GM18907 (cell line): Measurements from ENCODE around the gene KPNA2.
A peak's percentile ranks its signal among the peaks of the same experiment; 100 is the strongest.
"Not testable (repeated sequence)": the region's sequence is repeated elsewhere in the genome, so short reads cannot be mapped to it uniquely, and the experiment has no call there.

Experiments used
- ATAC-seq: cut with Tn5 transposase; IDR thresholded peaks from one replicate; pipeline ENCODE4 v1.9.1; 2021; ENCODE audit warnings: mild to moderate bottlenecking, moderate library complexity; ENCODE audit not compliant: unreplicated experiment

The KPNA2 gene

DNA sequence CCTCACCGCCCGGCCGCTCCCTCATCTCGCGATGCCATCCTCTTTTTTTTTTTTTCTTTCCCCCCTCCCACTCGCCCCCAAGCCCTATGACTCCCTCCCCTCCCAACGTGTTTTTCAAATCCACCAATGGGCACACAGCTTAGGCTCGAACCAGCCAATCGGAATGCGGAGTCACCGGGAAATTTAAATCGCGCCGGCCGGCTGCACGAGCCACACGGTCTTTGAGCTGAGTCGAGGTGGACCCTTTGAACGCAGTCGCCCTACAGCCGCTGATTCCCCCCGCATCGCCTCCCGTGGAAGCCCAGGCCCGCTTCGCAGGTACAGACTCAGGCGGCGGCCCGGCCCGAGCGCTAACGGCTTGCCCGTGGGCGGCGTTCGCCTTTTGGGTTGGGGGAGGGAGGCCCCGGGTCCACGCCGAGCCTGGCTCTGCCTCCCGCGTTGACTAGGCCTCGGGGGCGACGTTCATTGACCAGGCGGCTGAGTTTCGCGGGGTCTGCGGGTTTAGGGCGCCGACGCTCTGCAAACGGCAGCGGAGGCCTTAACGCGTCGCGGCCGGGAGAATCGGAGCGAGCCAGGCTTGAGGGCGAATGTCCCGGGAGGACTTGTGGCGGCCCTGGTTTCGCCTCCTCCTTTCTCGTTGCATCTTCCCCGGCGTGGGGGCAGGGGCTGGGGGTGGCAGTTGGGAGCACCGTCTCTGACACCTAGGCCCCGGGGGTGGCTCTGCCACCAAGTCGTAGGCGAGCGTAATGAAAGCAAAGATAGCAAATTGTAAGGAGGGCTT lies at the start of gene KPNA2:
TSS of gene KPNA2 (plus strand) at position 213 of the 781 bp plus-strand sequence. CDS start 1,398 bp downstream, outside the sequence.
- ATAC-seq: peak; percentile 92

DNA sequence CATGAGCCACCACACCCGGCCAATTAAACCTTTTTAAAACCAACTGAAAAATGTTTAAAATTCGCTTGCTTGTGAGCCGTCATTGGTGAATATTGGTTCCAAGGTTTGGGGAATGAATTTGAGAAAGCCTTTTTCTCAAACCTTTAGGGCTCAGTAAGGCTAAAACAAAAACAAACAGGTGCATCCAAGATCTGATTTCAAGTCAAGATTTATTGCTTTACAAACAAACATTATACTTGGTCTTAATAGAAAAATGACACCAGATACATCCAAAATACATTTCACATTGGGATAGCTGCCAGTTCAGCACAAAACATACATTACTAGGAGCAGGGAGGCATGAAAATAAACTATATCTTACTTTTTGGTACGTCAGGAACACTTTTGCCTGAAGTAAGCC lies 44.6 kb upstream of the KPNA2 start:
- no peak for ATAC-seq

DNA sequence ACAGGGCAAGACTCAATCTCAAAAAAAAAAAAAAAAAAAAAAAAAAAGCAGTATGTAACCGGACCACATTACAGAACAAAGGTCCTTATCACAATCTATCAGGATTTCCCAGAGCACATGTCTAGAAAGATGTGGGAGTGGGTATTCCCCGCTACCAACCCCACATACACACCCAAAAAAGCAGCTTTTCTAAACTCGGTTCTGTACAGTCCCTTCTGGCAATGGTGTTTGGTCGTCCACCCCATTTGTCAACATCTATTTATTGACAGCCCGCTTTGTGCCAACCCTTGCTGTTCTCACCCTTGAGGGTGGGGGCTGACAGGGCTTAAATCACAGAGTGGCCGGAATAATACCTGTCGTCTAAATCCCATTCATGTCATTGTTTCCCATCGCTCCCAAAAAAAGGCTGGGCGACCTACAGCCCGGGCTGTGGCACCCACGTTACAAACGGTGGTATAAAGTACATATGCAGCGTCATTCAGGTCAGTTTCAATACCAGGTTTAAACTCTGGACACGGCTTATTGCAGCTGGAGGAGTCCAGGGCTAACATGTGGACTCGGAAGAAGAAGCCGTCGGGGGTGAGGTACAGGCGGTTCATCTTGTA lies 42.9 kb upstream of the KPNA2 start:
- peak; percentile 6 for ATAC-seq

DNA sequence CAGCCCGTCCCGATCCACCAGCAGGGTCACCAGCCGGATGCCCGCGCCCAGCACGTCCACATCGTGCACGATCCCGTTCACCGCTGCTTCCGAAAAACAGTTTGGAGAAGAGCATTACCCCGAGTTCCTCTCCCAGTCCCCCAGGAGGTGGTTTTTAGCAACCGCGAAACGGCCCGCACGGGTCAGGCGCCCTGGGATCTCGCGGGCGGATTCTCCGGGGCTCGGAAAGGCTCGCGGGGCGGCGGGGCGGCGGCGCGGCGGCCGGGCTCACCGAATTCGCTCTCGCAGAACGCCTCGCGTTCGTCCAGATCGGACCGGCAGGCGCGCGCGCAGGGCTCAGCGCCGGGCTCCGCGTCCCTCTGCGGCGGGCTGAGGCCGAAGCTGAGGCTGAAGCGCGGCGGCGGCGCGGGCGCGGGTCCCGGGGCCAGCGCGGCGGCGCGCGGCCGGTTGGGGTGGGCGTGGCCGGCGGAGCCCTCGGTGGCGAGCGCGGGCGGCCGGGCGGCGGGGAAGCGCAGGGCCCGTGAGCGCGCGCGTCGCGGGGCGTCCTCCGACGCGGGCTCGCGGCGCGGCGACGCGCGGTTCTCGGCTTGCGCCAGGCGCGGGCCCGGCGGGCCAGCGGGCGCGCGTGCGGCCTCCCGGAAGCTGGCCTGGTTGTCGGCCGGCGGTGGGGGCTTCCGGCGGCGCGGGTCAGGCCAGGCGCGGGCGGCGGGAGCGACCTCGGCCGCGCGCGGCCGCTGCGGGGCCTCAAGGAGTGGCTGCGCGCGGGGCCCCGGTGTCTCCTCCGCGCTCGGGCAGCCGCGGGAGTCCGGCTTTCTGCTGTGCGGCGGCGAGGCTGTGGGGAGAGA lies 42.2 kb upstream of the KPNA2 start:
- ATAC-seq: peak; percentile 79

DNA sequence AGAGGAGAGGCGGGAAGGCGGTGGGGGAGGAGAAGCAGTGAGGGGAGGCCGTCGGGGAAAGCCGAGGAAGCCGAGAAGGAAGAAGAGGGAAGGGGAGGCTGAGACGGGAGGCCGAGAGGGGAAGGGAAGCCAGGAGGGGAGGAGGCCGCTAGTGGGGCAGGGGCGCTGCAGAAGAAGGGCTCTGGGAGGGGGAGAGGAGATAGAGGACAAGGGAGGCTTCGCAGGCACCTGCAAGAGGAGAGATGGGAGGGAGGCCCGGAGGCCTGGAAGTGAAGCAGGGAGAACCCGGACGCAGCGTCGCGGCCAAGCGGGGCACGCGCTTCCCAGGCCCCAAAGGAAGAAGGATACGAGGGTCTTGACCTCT lies 41.6 kb upstream of the KPNA2 start:
- ATAC-seq: no peak

- no peak for ATAC-seq
Observed at GRCh38 chr17:67994817-67995569, 40.5 kb upstream of the KPNA2 start.

DNA sequence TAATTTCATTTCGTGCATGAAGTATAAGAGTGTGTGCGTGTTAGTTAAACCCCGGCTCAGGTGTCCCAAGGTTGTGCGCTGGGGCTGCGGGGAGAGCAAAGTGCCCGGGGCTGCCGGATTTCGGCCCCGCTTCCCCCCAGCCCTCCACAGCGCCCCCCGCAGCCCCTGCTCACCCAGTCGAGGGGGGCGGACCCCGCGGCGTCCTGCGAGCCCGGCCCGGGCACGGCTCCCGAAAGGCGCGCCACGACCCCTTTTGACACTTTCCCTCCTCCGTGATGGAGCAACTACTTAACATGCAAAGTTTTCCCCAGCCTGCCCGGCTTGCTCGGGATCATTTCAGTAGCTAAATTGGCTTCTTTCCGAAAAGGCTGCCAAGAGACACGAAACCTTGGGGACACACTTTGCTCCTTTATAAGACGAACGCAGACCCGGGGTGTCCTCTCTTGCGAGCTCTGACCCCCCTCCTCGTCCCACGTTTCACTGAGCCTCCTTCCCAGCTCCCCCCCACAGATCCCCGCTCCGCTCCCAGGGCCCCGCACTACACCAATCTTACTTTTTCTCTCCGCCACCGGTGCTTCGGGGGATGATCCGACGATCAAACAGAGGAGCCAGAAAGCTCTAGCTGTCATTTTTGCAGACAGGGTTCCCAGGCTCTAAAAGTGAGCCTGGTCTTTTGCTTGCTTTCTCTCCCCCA lies 39.8 kb upstream of the KPNA2 start:
- ATAC-seq: no peak

DNA sequence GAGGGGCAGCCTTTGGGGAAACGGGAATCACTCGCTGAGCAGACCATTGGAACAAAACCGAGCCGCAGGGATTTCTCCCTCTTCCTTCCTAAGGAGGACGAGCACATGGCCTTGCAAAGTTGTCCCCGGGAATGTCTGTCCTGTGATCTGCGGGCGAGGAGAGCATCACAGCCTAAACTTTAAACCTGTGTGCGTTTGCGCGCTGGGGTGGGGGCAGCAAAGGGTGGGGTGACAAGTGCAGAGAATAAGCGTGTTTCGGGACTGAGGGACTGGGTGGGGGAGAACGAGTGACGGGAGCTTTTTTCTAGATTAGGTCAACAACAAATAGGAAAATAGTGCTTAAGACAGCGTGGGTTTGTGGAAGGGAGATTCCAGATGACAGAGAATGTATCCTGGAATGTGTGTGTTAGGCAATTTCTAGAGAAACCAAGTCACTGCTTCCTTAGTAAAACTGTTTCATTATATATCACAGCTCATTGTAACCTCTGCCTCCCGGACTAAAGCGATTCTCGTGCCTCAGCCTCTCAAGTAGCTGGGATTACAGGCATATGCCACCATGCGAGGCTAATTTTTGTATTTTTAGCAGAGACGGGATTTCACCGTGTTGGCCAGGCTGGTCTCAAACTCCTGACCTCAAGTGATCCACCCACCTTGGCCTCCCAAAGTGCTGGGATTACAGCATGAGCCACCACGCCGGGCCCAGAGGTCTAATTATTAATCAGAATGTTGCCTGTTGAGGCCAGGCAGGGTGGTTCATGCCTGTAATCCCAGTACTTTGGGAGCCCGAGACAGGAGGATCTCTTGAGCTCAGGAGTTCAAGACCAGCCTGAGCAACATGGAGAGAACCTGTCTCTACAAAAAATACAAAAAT lies 39.0 kb upstream of the KPNA2 start, which contains the start of gene C17orf58:
TSS of gene C17orf58 (minus strand) at position 169 of the 871 bp plus-strand sequence. CDS start 271 bp downstream, outside the sequence.
- ATAC-seq: not testable (repeated sequence)

DNA sequence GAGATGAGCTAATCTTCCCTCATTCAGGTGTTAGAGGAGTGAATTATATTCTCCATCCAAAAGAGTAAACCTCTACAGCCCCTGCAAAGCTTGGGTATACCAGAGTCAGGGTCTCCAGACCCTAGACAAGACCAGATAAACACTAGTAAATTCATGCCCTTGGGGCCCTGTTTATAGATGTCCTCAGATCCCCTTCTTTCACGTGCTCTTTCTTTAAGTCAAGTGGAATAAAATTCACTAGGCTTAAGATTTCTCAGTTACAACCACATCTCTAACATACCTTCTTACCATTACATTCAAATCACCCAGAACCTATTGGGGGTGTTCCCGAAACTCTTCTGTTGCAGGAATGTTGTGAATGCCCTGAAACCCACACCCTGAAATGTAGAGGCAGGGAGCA lies 37.1 kb upstream of the KPNA2 start:
- no peak for ATAC-seq

- no peak for ATAC-seq
Observed at GRCh38 chr17:67999291-67999911, 36.1 kb upstream of the KPNA2 start.

- ATAC-seq: no peak
Observed at GRCh38 chr17:68004201-68004600, 31.3 kb upstream of the KPNA2 start.

GRCh38 chr17:68006797-68007196 lies 28.7 kb upstream of the KPNA2 start:
- ATAC-seq: no peak

DNA sequence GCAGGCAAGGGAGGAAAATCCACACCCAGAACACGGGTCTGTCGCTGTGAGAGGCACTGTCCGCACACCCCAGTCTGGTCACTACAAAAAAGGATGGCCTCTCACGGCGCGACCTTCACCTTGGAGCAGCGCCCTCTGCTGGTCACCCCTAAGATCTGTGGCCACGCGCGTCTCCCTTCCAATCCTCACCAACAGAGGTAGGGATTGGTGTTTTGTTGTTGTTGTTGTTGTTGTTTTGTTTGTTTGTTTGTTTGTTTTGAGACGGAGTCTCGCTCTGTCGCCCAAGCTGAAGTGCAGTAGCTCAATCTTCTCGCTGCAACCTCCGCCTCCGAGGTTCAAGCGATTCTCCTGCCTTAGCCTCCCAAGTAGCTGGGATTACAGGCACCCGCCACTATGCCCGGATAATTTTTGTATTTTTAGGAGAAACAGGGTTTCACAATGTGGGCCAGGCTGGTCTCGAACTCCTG lies 24.3 kb upstream of the KPNA2 start:
- no peak for ATAC-seq

DNA sequence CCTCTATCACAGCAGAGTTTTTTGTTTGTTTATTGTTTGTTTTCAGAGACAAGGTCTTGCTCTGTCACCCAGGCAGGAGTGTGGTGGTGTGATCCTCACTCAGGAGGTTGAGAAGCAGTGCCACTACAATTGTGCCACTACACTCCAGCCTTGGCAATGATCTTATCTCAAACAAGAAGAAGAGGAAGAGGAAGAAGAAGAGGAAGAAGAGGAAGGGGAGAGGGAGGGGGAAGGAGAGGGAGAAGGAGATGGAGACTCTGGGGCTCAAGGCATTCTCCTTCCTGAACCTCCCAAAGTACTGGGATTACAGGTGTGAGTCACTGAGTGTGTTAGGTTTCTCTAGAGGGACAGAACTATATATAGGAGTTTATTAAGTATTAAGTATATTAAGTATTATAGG lies 22.1 kb upstream of the KPNA2 start:
- ATAC-seq: no peak

DNA sequence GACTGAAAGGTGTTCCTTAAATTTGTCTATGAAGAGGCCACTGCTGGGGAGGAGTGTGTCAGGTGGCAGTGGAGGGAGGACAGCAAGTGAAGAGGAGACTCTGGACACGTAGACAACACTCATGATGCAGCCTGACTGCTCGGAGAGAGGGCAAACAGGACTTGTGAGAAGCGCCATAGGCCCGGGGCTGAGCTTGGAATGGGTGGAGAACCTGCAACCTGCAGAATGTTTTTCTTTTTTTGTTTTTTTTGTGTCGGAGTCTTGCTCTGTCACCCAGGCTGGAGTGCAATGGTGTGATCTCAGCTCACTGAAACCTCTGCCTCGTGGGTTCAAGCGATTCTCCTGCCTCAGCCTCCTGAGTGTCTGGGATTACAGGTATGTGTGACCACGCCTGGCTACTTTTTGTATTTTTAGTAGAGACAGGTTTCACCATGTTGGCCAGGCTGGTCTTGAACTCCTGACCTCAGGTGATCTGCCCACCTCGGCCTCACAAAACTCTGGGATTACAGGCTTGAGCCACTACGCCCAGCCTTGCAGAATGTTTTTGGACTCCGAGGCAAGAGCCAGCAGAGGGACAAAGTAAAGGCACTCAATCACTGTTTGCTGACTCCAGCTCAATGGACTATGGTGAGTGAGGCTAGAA lies 20.3 kb upstream of the KPNA2 start:
- ATAC-seq: no peak

- ATAC-seq: no peak
Observed at GRCh38 chr17:68016838-68017237, 18.7 kb upstream of the KPNA2 start.

- ATAC-seq: not testable (repeated sequence)
Observed at GRCh38 chr17:68018493-68018892, 17.0 kb upstream of the KPNA2 start.

- no peak for ATAC-seq
Observed at GRCh38 chr17:68019336-68019674, 16.2 kb upstream of the KPNA2 start.
